Measurements from ENCODE around the gene GDA. TPM values are rescaled to one million over a fixed set of nuclear protein-coding genes. Genes with fewer than 3 reads are reported as not detected.

GDA gene
- total and polyA plus RNA-seq, 12 donors = 0.11 to 5.5 (median 0.39) TPM; not detected in 3

DNA sequence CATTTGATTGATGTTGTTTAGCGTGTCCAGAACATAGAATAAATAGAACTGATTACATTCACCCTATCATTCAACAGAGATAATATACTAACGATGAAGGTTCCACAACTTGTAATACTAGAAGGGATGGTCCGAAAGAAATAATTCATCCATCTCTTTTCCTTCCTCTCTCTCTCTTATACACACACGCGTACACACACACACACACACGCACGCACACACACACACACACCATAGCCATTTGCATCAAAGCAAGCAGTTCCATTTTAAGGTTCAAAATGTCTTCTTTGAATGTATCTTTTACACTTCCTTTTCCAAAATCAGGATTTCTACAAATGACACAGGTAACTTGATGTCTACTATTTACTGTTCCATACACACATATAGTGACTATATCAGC lies 887 bp downstream of the GDA start:
- H3K36me3 ChIP-seq = no peaks in the 10 kb centered on the region
- no peak for DNase-seq
- TF ChIP-seq, protein P1, sequence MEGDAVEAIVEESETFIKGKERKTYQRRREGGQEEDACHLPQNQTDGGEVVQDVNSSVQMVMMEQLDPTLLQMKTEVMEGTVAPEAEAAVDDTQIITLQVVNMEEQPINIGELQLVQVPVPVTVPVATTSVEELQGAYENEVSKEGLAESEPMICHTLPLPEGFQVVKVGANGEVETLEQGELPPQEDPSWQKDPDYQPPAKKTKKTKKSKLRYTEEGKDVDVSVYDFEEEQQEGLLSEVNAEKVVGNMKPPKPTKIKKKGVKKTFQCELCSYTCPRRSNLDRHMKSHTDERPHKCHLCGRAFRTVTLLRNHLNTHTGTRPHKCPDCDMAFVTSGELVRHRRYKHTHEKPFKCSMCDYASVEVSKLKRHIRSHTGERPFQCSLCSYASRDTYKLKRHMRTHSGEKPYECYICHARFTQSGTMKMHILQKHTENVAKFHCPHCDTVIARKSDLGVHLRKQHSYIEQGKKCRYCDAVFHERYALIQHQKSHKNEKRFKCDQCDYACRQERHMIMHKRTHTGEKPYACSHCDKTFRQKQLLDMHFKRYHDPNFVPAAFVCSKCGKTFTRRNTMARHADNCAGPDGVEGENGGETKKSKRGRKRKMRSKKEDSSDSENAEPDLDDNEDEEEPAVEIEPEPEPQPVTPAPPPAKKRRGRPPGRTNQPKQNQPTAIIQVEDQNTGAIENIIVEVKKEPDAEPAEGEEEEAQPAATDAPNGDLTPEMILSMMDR (IDR thresholded peaks at IDR 0.05) = no peak
- no peaks in the 10 kb centered on the region for H3K9me3 ChIP-seq
- intact Hi-C loops (cut with DNase I) = no loop called here
- H3K27ac ChIP-seq = no peak overlapping the region
- no peak for ATAC-seq
- H3K27me3 ChIP-seq = peaks cover 0 to 40% (median 33%) of the 10 kb centered on the region in 7 donors
- peaks cover 0 to 8% (median 0%) of the 10 kb centered on the region in 9 donors for H3K4me1 ChIP-seq
- 69 to 74% methylated on average over 7 of the region's 7 CpGs for WGBS, 2 donors
- H3K4me3 ChIP-seq = no peak overlapping the region

DNA sequence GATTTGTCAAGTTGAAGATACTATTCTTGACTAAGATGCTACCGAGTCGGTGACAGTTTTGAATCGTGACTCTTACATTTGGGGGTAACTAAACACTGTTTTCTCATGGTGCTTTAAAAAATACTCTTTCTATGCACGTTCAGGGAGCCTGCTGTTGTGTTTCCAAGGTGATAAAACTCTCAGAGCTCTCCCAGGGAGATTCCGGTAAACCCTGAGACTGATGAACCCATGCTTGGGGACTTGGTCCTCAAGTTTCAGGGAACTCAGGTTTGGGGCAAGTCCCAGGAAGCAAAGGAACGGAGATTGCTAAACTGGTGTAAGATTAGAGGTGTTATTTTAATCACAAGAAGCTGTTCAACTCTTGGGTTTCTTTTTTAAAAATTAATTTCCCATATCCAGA lies 1.4 kb downstream of the GDA start:
- 72 to 77% methylated on average over 6 of the region's 6 CpGs for WGBS, 2 donors
- TF ChIP-seq, protein P1 (IDR thresholded peaks at IDR 0.05) = no peak
- DNase-seq (no peak), ATAC-seq (no peak)
- intact Hi-C loops (cut with DNase I) = no loop called here
- peaks cover 0 to 40% (median 33%) of the 10 kb centered on the region in 7 donors for H3K27me3 ChIP-seq
- no peaks in the 10 kb centered on the region for H3K36me3 ChIP-seq
- H3K9me3 ChIP-seq = no peaks in the 10 kb centered on the region
- no peak overlapping the region for H3K4me3 ChIP-seq
- no peak overlapping the region for H3K27ac ChIP-seq
- H3K4me1 ChIP-seq = peaks cover 0 to 8% (median 0%) of the 10 kb centered on the region in 9 donors

DNA sequence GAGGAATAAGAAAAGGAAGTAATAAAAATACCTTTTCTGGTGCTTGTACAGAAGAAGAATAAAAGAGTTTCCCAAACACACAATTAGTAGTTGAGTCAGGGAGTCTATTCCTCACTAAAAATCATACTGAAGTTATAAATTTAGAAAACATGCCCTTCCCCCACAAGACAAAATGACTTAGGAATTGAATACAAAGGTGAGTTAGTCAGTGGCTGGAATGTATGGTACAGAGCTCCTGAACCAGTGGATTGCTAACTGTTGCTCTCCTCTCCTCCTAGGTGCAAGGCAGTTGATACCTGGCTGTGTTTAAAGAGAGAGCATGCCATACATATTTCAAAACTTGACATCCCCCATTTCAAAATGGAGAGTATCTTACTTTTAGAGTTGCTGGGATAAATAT lies 1.9 kb downstream of the GDA start:
- H3K9me3 ChIP-seq = no peaks in the 10 kb centered on the region
- DNase-seq (no peak), ATAC-seq (no peak)
- peaks cover 0 to 40% (median 33%) of the 10 kb centered on the region in 7 donors for H3K27me3 ChIP-seq
- no peak overlapping the region for H3K4me3 ChIP-seq
- intact Hi-C loops (cut with DNase I) = no loop called here
- no peak overlapping the region for H3K27ac ChIP-seq
- no peaks in the 10 kb centered on the region for H3K36me3 ChIP-seq
- TF ChIP-seq, protein P1 (IDR thresholded peaks at IDR 0.05) = no peak
- peaks cover 0 to 8% (median 0%) of the 10 kb centered on the region in 9 donors for H3K4me1 ChIP-seq

DNA sequence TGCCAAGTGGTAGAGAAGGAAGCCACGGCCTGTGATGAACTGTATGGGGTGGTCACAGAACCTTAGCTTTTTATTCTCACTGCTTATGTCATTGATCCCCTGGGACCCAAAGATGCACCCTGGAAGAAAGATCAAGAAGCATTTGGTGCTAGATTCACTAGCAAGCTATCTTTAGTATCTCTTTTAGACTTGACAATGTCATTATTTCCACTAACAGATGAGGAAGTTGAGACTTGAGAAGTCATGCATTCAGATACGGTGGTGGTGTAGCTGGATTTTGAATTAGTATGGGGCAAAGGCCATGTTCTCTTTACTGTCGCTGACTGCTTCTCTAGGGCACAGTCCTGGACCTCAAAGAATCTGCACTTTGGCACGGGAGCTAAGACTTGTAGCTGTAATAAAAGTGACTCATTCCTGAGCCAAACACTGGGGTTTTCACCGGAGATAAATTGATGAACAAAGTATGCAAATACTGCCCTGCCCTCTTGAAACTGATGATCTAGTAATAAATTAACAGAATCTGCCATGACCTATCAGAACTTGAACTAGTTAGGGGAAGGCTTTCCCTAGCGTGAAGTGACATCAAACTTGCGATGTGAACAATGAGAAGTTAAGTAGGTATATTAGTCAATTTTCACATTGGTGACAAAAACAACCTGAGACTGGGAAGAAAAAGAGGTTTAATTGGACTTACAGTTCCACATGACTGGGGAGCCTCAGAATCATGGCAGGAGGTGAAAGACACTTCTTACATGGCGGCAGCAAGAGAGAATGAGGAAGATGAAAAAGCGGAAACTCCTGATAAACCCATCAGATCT lies 5.4 kb downstream of the GDA start:
- DNase-seq (no peak), ATAC-seq (no peak)
- TF ChIP-seq, protein P1 (IDR thresholded peaks at IDR 0.05) = no peak
- peaks cover 0 to 1% (median 0%) of the 10 kb centered on the region in 9 donors for H3K4me1 ChIP-seq
- intact Hi-C loops (cut with DNase I) = no loop called here
- WGBS, 2 donors = 83 to 88% methylated on average over 9 of the region's 9 CpGs
- no peaks in the 10 kb centered on the region for H3K9me3 ChIP-seq
- no peak overlapping the region for H3K4me3 ChIP-seq
- peaks cover 0 to 20% (median 13%) of the 10 kb centered on the region in 7 donors for H3K27me3 ChIP-seq
- no peak overlapping the region for H3K27ac ChIP-seq
- H3K36me3 ChIP-seq = no peaks in the 10 kb centered on the region
